A549 (cell line): ENCODE data around the gene LHB. TPM values are rescaled to one million over a fixed set of nuclear protein-coding genes. Genes with fewer than 3 reads are reported as not detected.

ENCODE experiments used
- ATAC-seq, 2 experiments: fragments of 200-7000 bp in 1 of 2; fragments of >200 bp in 1 of 2; cut with Nextera tagmentation in 1 of 2; cut with Tn5 transposase in 1 of 2; 3 replicates each; pipeline versions ENCODE4 v1.8.0 to v1.9.1; 2018 to 2020; ENCODE audit warnings: mild to moderate bottlenecking in 1 of 2, moderate library complexity in 1 of 2
- CTCF ChIA-PET: fragments of 300-600 bp; sonication (Branson Sonifier 250); formaldehyde crosslinking; extraction: SDS; loops from one replicate; lab custom pipeline; 2021; ENCODE audit warnings: antibody characterized with exemption, inconsistent platforms; lab: Yijun Ruan, JAX
- POLR2A ChIA-PET: fragments of 350-600 bp; formaldehyde crosslinking; extraction: SDS; loops from one replicate; lab custom pipeline; 2021; ENCODE audit warnings: antibody characterized with exemption, inconsistent platforms; lab: Yijun Ruan, JAX
- DNase-seq, 2 experiments: peaks; one replicate each; pipeline versions ENCODE4 v3.0.0 to v3.0.0-alpha.2; 2011 to 2016; ENCODE audit warnings: low read depth in 1 of 2, low spot score in 1 of 2
- FAIRE-seq: peaks from 2 replicates; lab custom pipeline; 2011; peaks lifted over from hg19 to GRCh38; lab: Jason Lieb, UNC
- H3K27ac ChIP-seq, 2 experiments: fragments of >200 bp; sonication (Bioruptor Twin); formaldehyde crosslinking; 3 replicates each; pipeline ENCODE4 v1.5.1; 2016 to 2017
- H3K4me1 ChIP-seq: fragments of >200 bp; sonication (Bioruptor Twin); formaldehyde crosslinking; 3 replicates; pipeline ENCODE4 v1.6.1; 2016
- H3K4me2 ChIP-seq: fragments of >200 bp; sonication (Bioruptor Twin); formaldehyde crosslinking; 3 replicates; pipeline ENCODE4 v1.6.1; 2016
- H3K4me3 ChIP-seq: fragments of >200 bp; sonication (Bioruptor Twin); formaldehyde crosslinking; 3 replicates; pipeline ENCODE4 v1.5.1; 2016
- H3K9me3 ChIP-seq: fragments of >200 bp; sonication (Bioruptor Twin); formaldehyde crosslinking; 3 replicates; pipeline ENCODE4 v1.6.1; 2016
- BCL3 ChIP-seq: fragments of >200 bp; sonication (Bioruptor Twin); formaldehyde crosslinking; IDR thresholded peaks from 3 replicates; pipeline ENCODE4 v1.6.1; 2016
- BHLHE40 ChIP-seq: IDR thresholded peaks from 2 replicates; pipeline ENCODE4 v1.6.1; 2012; ENCODE audit warnings: low read depth, low read length, inconsistent platforms
- CHD2 ChIP-seq: fragments of 150-350 bp; IDR thresholded peaks from 2 replicates; pipeline ENCODE4 v1.6.1; 2014; ENCODE audit warnings: low read length; ENCODE audit not compliant: partially characterized antibody
- CTCF ChIP-seq: fragments of >200 bp; sonication (Bioruptor Twin); formaldehyde crosslinking; IDR thresholded peaks from 3 replicates; pipeline ENCODE4 v1.5.1; 2016
- EP300 ChIP-seq, 2 experiments: fragments of >200 bp; sonication (Bioruptor Twin); formaldehyde crosslinking; IDR thresholded peaks; 2 replicates in 1 of 2; 3 replicates in 1 of 2; pipeline ENCODE4 v1.6.1; 2016 to 2017
- FOSB ChIP-seq: fragments of 250-450 bp; sonication (Bioruptor Pico); IDR thresholded peaks from 2 replicates; pipeline ENCODE4 v1.5.0; 2020; ENCODE audit warnings: mild to moderate bottlenecking, moderate library complexity
- HES2 ChIP-seq: fragments of >200 bp; sonication (Bioruptor Twin); formaldehyde crosslinking; IDR thresholded peaks from 2 replicates; pipeline ENCODE4 v1.6.1; 2016
- HMGXB4 ChIP-seq: fragments of 250-450 bp; sonication (Bioruptor Pico); IDR thresholded peaks from 2 replicates; pipeline ENCODE4 v1.5.0; 2021; ENCODE audit warnings: mild to moderate bottlenecking, moderate library complexity, borderline replicate concordance
- JUN ChIP-seq, 2 experiments: fragments of >200 bp; sonication (Bioruptor Twin); formaldehyde crosslinking; IDR thresholded peaks; 2 replicates in 1 of 2; 3 replicates in 1 of 2; pipeline ENCODE4 v1.6.1; 2016 to 2017
- NFE2L2 ChIP-seq: fragments of 150-350 bp; conservative IDR thresholded peaks from 2 replicates; pipeline ENCODE4 v1.6.1; 2014; ENCODE audit warnings: low read length
- RARB ChIP-seq: fragments of 250-450 bp; sonication (Bioruptor Pico); IDR thresholded peaks from 2 replicates; pipeline ENCODE4 v1.8.0; 2021; ENCODE audit warnings: mild to moderate bottlenecking, moderate library complexity
- REST ChIP-seq: fragments of 200-600 bp; sonication (generic); IDR thresholded peaks from 2 replicates; pipeline ENCODE4 v1.6.1; 2016; ENCODE audit warnings: antibody characterized with exemption, mild to moderate bottlenecking, moderate library complexity
- TFCP2L1 ChIP-seq: fragments of 250-450 bp; sonication (Bioruptor Pico); IDR thresholded peaks from 2 replicates; pipeline ENCODE4 v1.5.0; 2021; ENCODE audit warnings: mild to moderate bottlenecking
- TP53 ChIP-seq: fragments of 250-450 bp; sonication (Bioruptor Pico); IDR thresholded peaks from 2 replicates; pipeline ENCODE4 v1.5.0; 2021; ENCODE audit warnings: mild to moderate bottlenecking, moderate library complexity
- ZFP36 ChIP-seq: fragments of 450-650 bp; IDR thresholded peaks from 2 replicates; pipeline ENCODE4 v1.6.1; 2014; ENCODE audit warnings: borderline replicate concordance; ENCODE audit not compliant: partially characterized antibody
- WGBS: methylation state at CpG from one replicate; pipeline ENCODE4 v1.1.6; 2017; ENCODE audit errors: missing lambda C conversion rate; 5-methylcytosine and 5-hydroxymethylcytosine counted together
- polyA minus RNA-seq: library from RNA; depleted of rRNA, polyadenylated mRNA; stranded (reverse); fragments of >200 nt; gene quantifications from 2 replicates; pipeline ENCODE4 v1.2.3, GENCODE V29; 2011; rRNA and poly(A)+ RNA removed
- polyA plus RNA-seq, 4 experiments: library from polyadenylated mRNA; depleted of rRNA in 3 of 4; stranded (reverse); fragments of >200 nt; fragmentation: RNase III in 1 of 4; extraction: RNeasy Plus Mini Kit Qiagen cat#74134 plus additional on column Dnase treatment in 1 of 4; gene quantifications; 2 replicates in 3 of 4; 3 replicates in 1 of 4; pipeline ENCODE4 v1.2.3, GENCODE V29; 2011 to 2017

Gene LHB
- polyA plus RNA-seq (2011; rRNA removed), result not detected in 2 replicates
- not detected in 2 replicates for polyA plus RNA-seq (2012; cell fraction: cytosol; rRNA removed)
- 0.45 TPM in 1 of 2 replicates, not detected in the other for polyA plus RNA-seq (2012; cell fraction: nucleus; rRNA removed)
- 0.22 TPM in 1 of 3 replicates, not detected in the others for polyA plus RNA-seq (2017; fragmentation: RNase III; extraction: RNeasy Plus Mini Kit Qiagen cat#74134 plus additional on column Dnase treatment)
- polyA minus RNA-seq, result not detected in 2 replicates

- no peak for FAIRE-seq
Measured at GRCh38 chr19:49017041-49017665, at the start of gene LHB. Gene LHB, minus strand, starts transcription at chr19:49017091. Its CDS starts 10 bp downstream, at chr19:49017081.

GRCh38 chr19:49065905-49066512, 49.1 kb upstream of the LHB start:
- ChIA-PET CTCF (interaction anchor here (0.6 to 2.3 kb wide), 10 partner anchors 8 to 348 kb away, joined by 3 to 11 read pairs (median 6); partner anchors contain the start of genes GYS1 and RUVBL2), POLR2A (interaction anchor here (1.1 to 1.3 kb wide), 2 partner anchors 10 to 194 kb away, joined by 3 to 4 read pairs; partner anchors contain the start of gene PPP1R15A)
- DNase-seq (no peak), ATAC-seq (peak; percentile 26 to 33; a peak in 5 of 6 replicates), FAIRE-seq (no peak)
- Histone ChIP-seq H3K4me2 (no peak overlapping the region), H3K4me3 (no peak overlapping the region), H3K4me1 (peaks cover 18% of the 10 kb centered on the region), H3K9me3 (no peaks in the 10 kb centered on the region), H3K27ac (no peak overlapping the region)
- WGBS, result 69% methylated on average over 13 of the region's 13 CpGs
- TF ChIP-seq NFE2L2, result no peak
- no peak for TF ChIP-seq HES2
- no peak for TF ChIP-seq REST
- no peak for TF ChIP-seq JUN (IDR thresholded peaks at IDR 0.05)
- TF ChIP-seq BHLHE40, result no peak
- TF ChIP-seq ZFP36, result no peak

More at GRCh38 chr19:49017041-49017665, at the start of gene LHB:
- CTCF ChIA-PET, result interaction anchor here (0.9 to 21.8 kb wide), 10 partner anchors 10 to 129 kb away, joined by 3 to 408 read pairs (median 8); partner anchors contain the start of genes GYS1, KCNA7 and RUVBL2
- Histone ChIP-seq H3K4me1 (peaks cover 14% of the 10 kb centered on the region; the same call in 2 of the 3 replicates), H3K4me3 (peak within 1 kb of the TSS; percentile 21; the same call in 1 of the 3 replicates), H3K4me2 (peak within 1 kb of the TSS; percentile 67), H3K27ac (peak within 1 kb of the TSS in 1 of 2 experiments; percentile 36; a peak in 1 of 6 replicates), H3K9me3 (no peaks in the 10 kb centered on the region)
- ATAC-seq, result no peak
- no peak for TF ChIP-seq HES2
- TF ChIP-seq CHD2, result no peak
- TF ChIP-seq TP53 (CRISPR knock-in tag), result no peak
- no peak for TF ChIP-seq RARB
- no peak for TF ChIP-seq FOSB
- no peak for TF ChIP-seq EP300 (IDR thresholded peaks at IDR 0.05)
- 85% methylated on average over 16 of the region's 17 CpGs for WGBS
- POLR2A ChIA-PET, result no interaction called here
- DNase-seq, result no peak

GRCh38 chr19:49064768-49065611, 48.1 kb upstream of the LHB start, which contains the start of gene NTF4:
Gene NTF4, minus strand, starts transcription at chr19:49064818. Its CDS starts 2,821 bp downstream, at chr19:49061997.
- Histone ChIP-seq H3K4me3 (peak within 1 kb of the TSS; percentile 45), H3K27ac (peak within 1 kb of the TSS; percentile 56 to 82)
- CTCF ChIA-PET, result interaction anchor here (0.7 to 2.3 kb wide), 10 partner anchors 9 to 90 kb away, joined by 3 to 11 read pairs (median 6); partner anchors contain the start of genes GYS1 and RUVBL2
- peak; percentile 66 to 79 for ATAC-seq
- TF ChIP-seq CTCF (peak; percentile 11; the same call in 2 of the 3 replicates), HMGXB4 (no peak), JUN (IDR thresholded peaks at IDR 0.05) (no peak), BCL3 (no peak), TFCP2L1 (CRISPR knock-in tag) (no peak)
- TF ChIP-seq, all 56 proteins: peak for 1
- H3K4me2 ChIP-seq, result peak within 1 kb of the TSS; percentile 89
- peaks cover 18% of the 10 kb centered on the region for H3K4me1 ChIP-seq
- no peaks in the 10 kb centered on the region for H3K9me3 ChIP-seq
- no peak for FAIRE-seq
- 15% methylated on average over 38 of the region's 53 CpGs for WGBS
- DNase-seq, result peak in 1 of 2 experiments; percentile 61
- POLR2A ChIA-PET, result interaction anchor here (1.1 to 1.3 kb wide), 2 partner anchors 9 to 193 kb away, joined by 3 to 4 read pairs; partner anchors contain the start of gene PPP1R15A
